ENCODE data around the gene NME9. TPM values are rescaled to one million over a fixed set of nuclear protein-coding genes. Genes with fewer than 3 reads are reported as not detected.
"Not testable (repeated sequence)": the region's sequence is repeated elsewhere in the genome, so short reads cannot be mapped to it uniquely, and the experiment has no call there.

Gene NME9, protein sequence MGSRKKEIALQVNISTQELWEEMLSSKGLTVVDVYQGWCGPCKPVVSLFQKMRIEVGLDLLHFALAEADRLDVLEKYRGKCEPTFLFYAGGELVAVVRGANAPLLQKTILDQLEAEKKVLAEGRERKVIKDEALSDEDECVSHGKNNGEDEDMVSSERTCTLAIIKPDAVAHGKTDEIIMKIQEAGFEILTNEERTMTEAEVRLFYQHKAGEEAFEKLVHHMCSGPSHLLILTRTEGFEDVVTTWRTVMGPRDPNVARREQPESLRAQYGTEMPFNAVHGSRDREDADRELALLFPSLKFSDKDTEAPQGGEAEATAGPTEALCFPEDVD
- total RNA-seq (2014; rRNA removed; shearing (Covaris generic)) = not detected in 2 replicates
- polyA plus RNA-seq (2014; cell fraction: nucleus; rRNA removed) = not detected in 2 replicates

DNA sequence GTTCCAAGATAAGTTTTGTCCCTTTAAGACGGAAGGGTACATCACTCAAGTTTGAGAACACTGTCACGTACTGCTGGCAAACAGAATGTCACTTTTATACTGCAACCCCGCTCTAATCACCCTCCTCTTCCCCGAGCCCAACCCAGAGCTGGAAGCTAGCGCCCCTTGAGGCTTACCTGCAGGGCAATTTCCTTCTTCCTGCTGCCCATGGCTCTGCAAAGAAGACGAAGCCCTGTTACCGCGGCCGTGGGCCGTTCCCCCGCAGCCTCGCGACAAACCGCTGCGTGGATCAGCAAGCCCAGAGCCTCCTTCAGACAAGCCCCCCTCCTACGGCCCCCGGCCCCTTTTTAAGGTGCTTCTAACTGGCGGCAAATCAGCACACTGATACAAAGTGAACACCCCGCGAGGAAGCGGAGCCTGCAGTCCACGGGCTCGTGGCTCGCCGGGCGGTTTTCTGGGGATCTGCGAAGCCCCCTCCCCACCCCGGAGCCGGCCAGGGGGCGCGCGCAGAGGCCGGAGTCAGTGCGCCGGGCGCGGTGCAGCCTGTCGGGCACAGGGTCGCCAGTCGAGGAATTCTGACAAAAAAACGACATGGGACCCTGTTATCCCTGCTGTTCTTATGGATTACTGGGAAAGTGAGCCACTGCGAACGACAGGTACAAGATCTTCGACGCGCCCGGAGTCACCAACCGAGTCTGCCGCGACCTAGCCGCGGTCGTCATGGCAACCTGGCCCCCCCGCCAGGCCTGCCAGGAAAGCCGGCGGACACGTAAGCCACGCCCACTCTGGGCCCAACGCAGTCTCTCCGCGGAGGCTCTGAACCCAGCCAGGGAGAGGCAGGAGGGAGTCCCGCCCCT, at the start of gene NME9:
Gene NME9 (minus strand): TSS at position 725 of the 857 bp plus-strand sequence. CDS start 516 bp downstream, at position 209.
- peak; percentile 67 for DNase-seq (ENCODE audit: extremely low read depth, low read depth)

DNA sequence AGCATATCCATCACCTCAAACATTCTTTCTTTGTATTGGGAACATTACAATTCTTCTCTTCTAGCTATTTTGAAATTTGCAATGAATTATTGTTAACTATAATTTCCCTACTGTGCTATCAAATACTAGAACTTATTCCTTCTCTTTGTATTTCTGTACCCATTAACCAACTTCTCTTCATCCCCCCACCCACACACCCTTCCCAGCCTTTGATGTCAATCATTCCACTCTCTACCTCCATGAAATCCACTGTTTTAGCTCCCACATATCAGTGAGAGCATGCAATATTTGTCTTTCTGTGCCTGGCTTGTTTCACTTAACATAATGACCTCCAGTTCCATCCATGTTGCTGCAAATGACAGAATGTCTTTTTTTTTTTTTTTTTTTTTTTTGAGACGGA, 49.3 kb upstream of the NME9 start:
- no peak for DNase-seq (ENCODE audit: extremely low read depth, low read depth)

DNA sequence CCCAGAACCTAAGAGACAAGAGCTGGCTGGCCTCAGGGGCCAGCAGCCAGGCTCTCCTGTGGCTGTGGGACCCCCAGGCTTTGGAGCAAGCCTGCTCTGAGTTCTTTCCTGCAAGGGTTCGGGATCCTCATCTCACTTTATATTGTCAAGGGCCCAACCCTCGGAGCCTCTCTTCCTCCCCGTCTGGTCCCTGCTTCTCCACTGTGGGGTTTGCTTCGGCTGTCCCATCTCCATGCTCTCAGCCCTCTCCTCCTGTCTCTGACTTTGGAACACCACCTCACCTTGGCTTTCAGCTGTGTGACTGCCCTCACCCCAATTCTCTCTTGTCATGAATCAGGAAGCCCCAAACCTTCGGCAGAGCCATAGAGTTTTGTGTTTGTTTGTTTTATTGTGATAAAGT, 48.7 kb upstream of the NME9 start:
- DNase-seq (ENCODE audit: extremely low read depth, low read depth) = no peak

DNA sequence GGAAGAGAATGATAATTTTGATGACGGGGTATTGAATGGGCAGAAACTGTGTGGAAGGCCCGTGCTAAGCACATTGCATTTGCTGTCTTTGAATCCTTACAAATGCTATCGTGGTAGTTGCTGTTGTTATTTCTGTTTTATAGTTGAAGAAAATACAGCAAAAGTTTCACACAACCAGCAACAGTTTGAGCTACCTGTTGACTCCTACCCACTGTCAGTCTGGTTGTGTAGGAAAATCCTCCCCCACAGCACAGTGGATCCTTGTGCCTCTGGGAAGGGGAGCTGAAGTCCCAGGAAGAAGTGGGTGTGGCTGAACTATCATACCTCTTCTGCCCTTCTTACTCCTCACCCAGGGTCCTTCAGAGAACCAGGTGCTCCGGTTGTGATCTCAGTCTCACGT, 48.2 kb upstream of the NME9 start:
- no peak for DNase-seq (ENCODE audit: extremely low read depth, low read depth)

DNA sequence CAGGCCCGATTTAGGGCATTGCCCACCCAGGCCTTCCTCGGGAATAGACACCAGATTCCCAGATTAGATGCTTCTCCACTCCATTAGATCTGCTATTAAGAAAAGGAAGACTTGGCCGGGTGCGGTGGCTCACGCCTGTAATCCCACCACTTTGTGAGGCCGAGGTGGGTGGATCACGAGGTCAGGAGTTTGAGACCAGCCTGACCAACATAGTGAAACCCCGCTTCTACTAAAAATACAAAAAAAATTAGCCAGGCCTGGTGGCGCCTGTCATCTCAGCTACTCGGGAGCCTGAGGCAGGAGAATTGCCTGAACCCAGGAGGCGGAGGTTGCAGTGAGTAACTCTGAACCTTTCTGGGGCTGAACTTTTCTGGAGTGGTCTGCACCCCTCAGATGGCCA, 47.6 kb upstream of the NME9 start:
- not testable (repeated sequence) for DNase-seq (ENCODE audit: extremely low read depth, low read depth)

DNA sequence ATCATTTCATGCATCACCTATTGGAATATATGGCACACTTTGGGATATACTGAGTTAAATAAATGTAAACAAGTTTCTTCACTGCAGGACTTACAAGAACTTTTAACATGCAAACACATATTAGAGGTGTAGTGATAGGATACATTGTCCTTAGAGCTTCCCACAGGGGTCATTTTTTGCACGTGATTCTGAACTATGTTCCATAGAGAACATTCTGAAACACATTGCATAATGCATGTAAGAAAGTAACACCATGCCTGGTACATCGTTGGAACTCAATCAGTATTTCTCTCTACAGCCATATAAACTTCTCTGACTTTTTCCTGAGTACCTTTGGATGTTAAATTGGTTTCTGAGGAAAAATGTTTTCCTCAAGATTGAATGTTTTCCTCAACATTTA, 47.0 kb upstream of the NME9 start:
- DNase-seq (ENCODE audit: extremely low read depth, low read depth) = no peak

DNA sequence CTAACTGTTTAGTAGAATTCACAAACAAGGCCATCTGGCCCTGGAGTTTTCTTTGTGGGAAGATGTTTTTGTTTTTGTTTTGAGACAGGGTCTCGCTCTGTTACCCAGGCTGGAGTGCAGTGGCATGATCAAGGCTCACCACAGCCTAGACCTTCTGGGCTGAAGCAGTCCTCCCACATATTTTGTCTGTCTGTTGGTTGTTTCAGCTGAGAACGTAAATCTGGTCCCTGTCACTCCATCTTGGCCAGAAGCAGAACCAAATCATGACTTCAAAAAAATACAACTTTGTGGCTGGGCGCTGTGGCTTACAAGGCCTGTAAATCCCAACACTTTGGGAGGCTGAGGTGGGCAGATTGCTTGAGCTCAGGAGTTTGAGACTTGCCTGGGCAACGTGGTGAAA, 45.8 kb upstream of the NME9 start:
- no peak for DNase-seq (ENCODE audit: extremely low read depth, low read depth)

DNA sequence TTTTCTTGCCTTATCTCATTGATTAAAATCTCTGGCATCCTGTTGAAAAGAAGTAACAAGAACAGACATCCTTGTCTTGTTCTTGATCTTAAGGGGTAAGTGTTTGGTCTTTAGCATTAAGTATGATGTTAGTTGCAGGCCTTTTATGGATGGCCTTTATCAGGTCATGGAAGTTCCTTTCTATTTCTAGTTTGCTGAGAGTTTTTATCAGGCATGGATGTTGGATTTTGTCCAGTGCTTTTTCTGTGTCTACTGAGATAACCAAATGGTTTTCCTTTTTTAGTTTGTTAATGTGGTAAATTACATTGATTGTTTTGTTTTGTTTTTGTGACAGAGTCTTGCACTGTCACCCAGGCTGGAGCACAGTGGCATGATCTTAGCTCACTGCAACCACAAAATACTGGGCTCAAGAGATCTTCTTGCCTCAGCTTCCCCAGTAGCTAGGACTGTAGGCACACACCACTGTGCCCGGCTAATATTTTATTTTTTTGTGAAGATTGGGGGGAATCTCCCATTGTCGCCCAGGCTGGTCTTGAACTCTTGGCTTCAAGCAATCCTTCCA, 45.0 kb upstream of the NME9 start:
- no peak for DNase-seq (ENCODE audit: extremely low read depth, low read depth)

DNA sequence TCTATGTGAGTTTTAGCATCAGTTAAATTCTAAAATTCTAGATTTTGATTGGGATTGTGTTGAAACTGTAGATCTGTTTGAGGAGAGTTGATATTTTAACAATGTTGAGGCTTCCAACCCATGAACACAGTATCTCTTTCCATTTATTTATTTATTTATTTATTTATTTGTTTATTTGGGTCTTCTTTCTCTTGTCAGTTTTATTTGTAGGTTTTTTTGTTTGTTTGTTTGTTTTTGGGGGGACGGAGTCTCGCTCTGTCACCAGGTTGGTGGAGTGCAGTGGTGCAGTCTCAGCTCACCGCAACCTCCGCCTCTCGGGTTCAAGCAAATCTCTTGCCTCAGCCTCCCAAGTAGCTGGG, 44.1 kb upstream of the NME9 start:
- no peak for DNase-seq (ENCODE audit: extremely low read depth, low read depth)

DNA sequence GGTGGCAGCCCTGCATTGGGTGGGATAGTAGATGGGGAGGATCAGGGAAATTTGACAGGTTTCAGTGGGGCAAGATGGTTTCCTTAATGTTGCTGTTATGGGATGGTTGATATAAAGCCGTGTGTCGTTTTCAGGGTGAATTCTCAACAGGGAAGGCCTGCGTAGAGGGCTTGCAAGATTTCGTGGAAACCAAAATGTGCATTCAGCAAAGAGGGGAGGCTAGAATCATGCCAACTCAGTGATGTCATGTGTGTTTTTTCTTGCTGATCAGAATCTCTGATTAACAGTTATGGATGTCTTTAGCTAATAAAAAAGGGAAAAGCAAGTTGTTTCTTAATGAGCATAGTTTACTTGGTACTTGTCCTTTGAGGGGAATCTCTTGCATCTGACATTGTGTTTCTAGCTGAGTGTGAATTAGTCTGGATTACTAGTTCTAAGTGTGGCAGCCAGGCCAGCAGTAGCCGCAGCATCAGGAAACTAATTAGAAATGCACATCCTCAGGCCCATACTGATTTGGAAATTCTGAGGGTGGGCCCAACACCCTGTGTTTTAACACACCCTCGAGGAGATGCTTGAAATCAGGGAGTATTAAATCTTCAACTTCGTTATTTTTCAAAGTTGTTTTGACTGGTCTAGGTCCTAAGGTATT, 43.6 kb upstream of the NME9 start:
- DNase-seq (ENCODE audit: extremely low read depth, low read depth) = no peak

DNA sequence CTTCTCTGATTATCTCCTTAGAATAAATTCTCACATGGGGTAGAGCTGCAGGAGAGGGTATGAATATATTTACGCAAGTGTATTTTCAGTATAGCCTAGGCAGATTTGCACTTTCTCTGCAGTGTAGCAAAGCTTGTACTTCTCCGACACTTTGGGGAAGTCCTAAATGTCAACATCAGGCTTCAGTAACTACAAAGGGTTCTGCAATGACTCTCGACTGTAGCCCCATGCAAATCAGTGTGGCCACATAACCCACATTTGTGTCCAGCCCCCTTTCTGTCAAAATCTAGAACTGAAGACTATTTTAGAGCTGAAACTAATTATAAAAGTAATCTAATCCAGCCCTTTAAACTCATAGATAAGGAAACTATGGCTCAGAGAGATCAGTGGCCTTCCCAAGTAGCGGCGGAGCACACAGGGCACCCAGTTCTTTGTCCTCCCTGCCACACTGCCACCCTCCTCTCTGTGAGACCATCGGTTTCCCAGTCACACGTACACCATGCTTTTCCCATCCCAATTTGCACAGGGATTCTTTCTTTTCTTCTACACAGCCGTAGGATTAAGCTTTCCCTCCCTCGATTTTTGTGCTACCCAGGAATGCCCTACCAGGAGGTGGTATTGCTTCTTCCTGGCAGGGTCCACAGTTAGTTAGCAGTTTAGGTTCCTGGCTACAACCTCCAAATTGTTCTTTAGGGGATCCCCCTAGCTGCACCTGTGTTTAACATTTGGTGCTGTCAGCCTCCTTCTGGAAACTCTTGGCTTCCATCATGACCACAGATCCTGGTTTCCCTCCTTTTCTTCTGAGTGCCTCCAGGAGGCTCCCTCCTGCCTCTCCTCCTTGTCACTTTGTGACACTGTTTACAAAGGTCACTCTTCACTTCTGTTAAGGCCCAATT, 41.7 kb upstream of the NME9 start:
- no peak for DNase-seq (ENCODE audit: extremely low read depth, low read depth)

DNA sequence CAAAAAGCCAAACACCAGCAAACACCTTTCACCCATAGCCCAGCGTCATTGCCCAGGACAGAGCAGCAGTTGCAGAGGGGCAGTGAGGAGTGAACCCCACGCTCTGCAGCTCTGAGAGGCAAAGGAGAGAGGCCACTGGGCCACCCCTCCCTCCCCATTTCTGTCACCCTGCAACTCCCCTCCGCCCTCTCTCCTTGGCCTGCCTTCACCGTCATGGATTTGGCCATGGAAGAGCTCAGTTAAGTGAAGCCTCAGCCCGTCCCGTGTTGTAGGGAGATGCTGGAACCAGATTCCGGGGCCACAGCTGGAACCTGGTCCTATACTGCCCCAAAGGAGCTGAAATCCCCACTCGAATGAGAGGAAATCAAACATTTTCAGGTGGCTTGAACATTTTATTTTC, 40.7 kb upstream of the NME9 start:
- no peak for DNase-seq (ENCODE audit: extremely low read depth, low read depth)

DNA sequence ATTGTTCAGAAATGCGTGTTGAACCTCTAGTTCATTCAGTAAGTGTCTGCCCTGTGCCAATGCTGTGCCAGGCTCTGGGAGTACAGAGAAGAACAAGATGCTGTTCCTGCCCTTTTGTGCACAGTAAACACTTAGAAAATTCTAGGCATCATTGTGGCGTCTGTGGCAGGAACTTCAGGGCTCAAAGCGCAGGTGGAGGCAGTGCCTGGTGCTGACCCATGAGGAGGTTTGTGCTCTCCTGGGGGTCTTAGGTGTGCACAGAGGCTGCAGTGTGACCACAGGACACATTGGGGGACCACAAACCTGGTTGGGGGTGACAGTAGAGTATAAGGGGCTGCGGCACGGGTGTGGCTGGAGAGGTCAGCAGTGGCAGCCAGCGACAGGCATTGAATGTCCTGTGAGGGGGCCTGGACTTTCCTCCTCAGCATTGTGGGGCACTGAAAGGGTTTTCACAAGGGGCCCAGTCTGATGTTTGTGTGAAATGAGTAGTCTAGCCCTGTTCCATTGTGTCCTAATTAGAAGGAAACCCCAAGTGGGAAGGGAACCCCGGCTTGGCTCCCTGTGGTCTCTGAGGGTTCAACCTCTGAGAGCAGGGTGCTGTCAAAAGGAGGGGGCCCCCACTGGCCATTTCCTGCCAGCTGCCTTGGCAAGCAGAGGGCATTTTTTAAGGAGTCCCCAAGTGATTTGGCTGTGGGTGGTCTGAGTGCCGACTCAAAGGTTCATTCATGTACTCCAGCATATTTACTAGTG, 39.7 kb upstream of the NME9 start:
- no peak for DNase-seq (ENCODE audit: extremely low read depth, low read depth)

DNA sequence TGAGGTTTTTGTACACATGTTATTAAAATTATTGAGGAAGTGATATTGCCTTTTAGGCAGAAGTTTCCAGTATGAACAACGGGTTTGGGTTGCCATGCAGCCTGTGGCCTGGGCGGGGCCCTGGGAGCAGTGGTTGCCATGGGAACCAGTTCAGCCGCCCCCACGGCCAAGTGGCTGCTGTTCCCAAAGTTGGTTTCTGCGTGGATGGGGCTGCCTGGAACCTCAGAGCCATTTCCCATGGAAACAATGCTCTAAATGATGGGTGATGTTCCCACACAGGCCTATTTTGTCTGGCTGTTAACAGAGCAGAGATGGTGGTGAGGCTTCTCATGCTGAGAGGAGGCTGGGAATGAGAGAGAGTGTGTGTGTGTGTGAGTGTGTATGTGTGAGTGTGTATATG, 38.3 kb upstream of the NME9 start:
- no peak for DNase-seq (ENCODE audit: extremely low read depth, low read depth)

DNA sequence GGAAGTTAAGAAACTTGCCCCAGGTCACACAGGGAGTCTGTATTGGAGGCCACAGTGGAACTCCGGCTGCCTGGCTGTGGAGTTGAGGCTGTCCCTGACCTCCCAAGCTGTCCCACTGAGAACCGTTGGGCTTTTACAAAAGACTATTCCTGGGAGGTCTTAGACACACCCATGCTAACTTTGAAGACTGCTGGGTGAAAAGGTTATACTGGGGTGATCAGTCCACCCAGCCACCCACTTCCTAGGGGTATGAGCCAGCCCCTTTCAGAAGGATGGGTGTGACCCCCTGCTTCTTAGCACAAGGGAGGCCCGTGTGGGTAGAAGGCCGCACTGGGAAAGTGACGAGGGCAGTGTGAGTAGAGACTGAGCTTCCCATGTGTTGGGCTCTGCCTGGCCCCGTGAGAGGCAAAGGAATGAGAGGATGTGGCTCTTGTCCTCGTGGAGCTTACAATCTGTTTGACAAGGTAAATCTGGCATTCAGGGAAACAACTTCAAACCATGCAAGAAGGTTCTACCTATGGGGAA, 37.7 kb upstream of the NME9 start:
- DNase-seq (ENCODE audit: extremely low read depth, low read depth) = no peak

DNA sequence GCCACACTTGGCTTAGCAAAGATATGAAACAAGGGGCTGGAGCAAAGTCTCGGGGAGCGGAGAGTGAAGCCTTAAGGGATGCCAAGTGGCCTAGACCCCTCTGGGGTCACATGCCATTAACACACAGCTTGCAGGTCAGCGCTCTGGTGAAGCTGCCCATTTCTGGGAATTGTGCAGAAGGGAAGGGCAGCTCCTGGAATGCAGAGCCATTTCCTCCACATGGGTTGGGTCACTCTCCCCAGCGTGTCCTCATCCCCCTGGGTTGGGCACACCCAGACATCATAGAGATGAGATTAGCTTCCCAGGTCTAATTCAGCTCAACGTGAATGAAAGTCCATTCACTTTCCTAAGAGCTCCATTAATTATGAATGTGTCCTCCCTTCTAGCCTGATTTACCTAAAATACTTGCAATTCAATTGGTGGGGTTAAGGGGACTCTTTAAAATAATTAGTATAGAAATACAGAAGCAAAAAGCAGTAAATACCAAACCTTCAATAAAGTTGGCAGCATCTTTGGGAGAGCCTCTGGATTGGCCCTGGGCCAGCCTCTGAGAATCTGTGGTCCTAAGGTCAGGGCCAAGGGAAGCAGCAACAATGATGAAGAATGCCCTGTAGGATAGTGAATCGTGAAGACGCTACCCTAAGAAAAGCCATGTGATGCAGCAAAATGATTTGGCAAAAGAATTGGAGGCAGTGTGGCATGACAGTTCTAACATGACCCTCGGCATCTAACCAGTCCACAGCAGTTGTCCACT, 36.5 kb upstream of the NME9 start:
- no peak for DNase-seq (ENCODE audit: extremely low read depth, low read depth)

DNA sequence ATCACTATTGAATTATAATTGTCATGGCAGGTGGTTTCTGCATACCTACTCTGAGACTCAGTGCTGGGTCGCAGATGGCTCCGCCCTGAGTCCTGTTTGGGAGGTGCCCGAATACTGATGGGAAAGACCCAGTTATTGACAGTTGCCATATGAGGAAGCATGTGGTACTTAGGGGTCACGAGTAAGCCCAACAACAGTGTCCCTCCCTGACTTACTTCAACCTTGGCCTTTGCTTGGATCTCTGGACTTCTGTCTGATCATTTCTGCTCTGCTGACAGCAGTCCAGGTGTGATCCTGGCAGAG, 35.6 kb upstream of the NME9 start:
- DNase-seq (ENCODE audit: extremely low read depth, low read depth) = no peak

DNA sequence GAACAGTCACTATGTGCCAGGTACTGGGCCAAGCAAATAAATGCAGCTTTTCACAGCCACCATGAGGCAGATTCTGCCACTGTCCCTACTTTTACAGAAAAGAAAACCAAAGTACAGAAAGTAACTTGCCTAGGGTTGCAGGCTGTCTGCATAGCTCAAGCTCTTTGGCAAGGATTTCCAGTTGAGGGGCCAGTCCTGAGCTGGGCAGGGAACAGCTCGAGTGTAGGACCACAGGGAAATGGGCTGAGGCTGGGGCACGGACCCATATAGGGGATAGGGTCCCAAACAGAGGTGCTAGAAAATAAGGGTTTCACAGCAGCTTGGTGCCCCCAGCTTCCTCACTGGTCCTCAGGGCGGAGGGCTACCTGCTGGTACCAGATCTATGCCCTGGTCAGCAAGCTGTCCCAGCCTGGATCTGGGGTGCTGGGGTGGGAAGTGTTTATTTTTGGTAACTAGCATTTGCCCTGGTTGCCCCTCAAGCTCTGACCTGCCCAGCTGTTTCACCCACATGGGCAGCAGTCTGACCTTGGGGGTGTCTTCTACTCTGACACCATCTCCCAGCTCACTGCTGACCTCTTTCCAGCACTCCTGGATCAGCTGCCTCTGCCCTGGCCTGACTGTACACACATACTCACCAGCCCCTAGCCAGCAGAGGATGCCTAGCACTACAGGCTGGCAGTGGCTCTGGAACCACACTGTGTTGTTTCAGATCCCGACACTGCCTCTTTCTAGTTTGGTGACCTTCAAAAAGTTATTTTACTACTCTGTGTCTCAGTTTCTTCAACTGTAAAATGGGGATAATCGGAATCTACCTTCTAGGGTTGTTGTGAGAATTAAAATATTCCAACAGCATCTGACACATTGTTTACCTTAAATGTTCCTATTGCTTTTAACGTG, 35.0 kb upstream of the NME9 start:
- DNase-seq (ENCODE audit: extremely low read depth, low read depth) = no peak

Data from NCI-H460 (cell line).